Epithelial cell of esophagus (primary cell): ENCODE results near the gene OR52B4.
"Not testable (repeated sequence)": the region's sequence is repeated elsewhere in the genome, so short reads cannot be mapped to it uniquely, and the experiment has no call there.

Source experiments
- DNase-seq: peaks from one replicate; pipeline ENCODE4 v3.0.0; 2010; ENCODE audit warnings: low read depth
- H3K4me3 ChIP-seq: 2 replicates; pipeline ENCODE4 v1.5.1; 2011; ENCODE audit warnings: mild to moderate bottlenecking, low read length, control low read depth
- TF ChIP-seq, protein P1 (sequence below): IDR thresholded peaks from 2 replicates; pipeline ENCODE4 v1.5.1; 2011; ENCODE audit warnings: low read depth, mild to moderate bottlenecking, low read length, control low read depth, inconsistent platforms; ENCODE audit not compliant: insufficient read depth; ENCODE audit errors: missing control alignments

The OR52B4 gene

DNA sequence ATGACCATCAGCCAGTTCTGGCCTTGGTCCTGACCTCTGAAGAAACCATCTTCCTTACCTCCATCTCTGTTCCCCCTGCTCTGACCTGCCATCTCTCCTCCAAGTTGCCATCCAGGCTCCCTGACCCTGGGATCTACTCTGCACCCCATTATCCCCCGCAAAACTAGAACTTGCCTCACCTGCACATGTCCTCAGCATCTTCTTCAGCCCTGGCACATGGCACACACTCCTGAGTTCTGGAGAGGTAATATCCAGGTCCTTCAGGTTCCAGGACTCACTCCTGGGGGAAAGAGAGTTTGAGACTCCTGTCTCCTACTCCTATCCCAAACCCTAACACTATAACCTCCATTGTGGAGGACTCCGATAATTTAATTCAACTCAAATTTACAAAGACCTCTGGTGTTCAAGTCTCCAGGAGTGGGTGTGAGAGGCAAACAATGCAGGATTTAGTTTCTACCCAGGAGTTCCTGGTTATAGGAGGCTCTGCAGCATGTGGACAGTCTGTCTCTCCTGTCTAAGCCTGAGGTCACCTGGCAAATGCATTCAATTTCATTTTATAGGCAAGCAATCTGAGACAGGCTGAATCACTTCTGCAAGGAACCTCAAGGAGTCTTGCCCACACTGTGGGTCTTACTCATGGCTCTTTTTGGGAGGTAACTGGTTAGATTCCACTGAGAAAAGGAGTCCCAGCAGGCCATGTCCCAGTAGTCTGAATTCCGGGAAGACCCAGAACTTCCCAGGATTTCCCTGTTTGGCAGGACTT is 18.0 kb upstream of the OR52B4 start:
- no peak for DNase-seq
- TF ChIP-seq, protein P1, sequence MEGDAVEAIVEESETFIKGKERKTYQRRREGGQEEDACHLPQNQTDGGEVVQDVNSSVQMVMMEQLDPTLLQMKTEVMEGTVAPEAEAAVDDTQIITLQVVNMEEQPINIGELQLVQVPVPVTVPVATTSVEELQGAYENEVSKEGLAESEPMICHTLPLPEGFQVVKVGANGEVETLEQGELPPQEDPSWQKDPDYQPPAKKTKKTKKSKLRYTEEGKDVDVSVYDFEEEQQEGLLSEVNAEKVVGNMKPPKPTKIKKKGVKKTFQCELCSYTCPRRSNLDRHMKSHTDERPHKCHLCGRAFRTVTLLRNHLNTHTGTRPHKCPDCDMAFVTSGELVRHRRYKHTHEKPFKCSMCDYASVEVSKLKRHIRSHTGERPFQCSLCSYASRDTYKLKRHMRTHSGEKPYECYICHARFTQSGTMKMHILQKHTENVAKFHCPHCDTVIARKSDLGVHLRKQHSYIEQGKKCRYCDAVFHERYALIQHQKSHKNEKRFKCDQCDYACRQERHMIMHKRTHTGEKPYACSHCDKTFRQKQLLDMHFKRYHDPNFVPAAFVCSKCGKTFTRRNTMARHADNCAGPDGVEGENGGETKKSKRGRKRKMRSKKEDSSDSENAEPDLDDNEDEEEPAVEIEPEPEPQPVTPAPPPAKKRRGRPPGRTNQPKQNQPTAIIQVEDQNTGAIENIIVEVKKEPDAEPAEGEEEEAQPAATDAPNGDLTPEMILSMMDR: no peak
- H3K4me3 ChIP-seq: no peak overlapping the region

DNA sequence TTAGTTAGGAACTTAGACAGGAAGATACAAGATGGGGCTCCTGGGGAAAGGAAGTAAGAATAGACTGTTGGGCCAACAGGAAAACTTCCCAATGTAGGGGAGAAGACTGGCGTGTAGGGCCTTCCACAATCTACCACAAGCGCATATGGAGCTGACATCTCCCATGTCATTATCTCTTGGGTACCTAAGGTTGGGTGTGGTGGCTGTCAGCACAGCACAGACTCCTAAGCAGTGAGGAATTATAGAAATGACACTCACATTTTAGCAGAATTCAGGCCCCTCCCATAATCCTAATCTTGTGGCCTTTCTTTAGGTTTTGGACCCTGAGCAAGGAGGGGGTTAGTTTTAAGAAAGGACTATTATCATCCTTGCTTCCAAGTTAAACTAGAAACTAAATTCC is 13.7 kb upstream of the OR52B4 start:
- no peak overlapping the region for H3K4me3 ChIP-seq
- no peak for DNase-seq
- TF ChIP-seq, protein P1: no peak

- TF ChIP-seq, protein P1: no peak
- no peak for DNase-seq
- no peak overlapping the region for H3K4me3 ChIP-seq
Measured at GRCh38 chr11:4375431-4376140, 7.4 kb upstream of the OR52B4 start.

GRCh38 chr11:4370166-4370565 is 2.0 kb upstream of the OR52B4 start:
- TF ChIP-seq, protein P1: no peak
- no peak for DNase-seq
- H3K4me3 ChIP-seq: no peak overlapping the region

DNA sequence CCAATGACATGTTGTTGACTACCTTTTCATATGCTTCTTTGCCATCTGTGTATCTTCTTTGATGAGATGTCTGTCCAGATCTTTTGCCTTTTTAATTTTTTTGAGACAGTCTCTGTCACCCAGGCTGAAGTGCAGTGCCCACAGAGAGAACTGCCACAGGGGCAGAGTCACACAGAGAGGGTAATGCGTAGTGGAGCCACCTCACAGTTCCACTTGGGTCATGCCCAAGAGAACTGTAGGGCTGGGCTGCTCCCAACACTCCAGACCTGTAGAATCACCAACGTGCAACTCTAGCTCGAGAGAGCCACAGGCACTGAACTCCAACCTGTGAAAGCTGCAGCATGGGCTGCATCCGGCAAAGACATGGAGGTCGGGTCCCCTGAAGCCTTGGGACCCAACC is 20.0 kb downstream of the OR52B4 start:
- not testable (repeated sequence) for H3K4me3 ChIP-seq, DNase-seq

DNA sequence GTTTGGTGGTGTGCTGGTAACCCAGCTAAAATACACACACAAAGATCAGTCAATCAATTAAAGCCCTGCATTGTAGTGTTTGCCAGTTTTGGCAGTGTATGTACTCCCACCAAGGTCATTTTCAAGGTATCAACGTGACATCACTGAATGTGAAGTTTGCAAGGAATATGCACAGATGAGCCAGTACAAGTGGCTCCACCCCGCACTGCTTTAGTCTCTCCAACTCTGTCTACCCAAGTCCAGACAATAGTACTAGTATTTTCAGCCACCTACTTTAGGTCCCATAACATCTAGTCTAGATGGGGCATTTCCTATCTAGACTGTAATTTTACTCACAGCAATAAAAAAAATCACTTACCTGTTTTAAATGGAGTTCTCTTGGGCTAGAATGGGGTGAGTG is 22.8 kb downstream of the OR52B4 start:
- DNase-seq, H3K4me3 ChIP-seq: not testable (repeated sequence)

GRCh38 chr11:4334356-4334755 is 33.8 kb downstream of the OR52B4 start:
- DNase-seq, H3K4me3 ChIP-seq: not testable (repeated sequence)
